Activated T-cell treated with anti-CD3 and anti-CD28 coated beads for 48 hours (primary cell): ENCODE data around the gene SLC12A2.

Experiments
- DNase-seq: peaks from one replicate; pipeline ENCODE4 v3.0.0-alpha.2; 2020; ENCODE audit warnings: low read depth

Gene SLC12A2

DNA sequence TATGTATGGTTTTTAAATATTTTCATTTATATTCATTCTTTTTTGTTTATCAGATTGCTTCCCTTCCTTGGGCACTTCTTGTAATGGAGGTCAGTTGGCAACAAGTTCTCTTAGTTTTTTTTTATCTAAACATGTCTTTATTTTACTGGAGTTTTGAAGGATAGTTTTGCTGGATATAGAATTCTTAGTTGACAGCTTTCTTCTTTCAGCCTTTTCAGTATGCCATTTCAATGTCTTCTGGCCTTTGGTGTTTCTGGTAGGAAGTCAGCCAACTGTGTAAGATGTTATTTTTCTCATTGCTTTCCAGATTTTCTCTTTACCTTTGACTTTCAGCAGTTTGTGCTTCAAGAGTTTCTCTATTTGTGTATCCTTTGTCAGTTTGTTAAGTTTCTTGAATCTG is 14.2 kb downstream of the SLC12A2 start:
- no peak for DNase-seq

DNA sequence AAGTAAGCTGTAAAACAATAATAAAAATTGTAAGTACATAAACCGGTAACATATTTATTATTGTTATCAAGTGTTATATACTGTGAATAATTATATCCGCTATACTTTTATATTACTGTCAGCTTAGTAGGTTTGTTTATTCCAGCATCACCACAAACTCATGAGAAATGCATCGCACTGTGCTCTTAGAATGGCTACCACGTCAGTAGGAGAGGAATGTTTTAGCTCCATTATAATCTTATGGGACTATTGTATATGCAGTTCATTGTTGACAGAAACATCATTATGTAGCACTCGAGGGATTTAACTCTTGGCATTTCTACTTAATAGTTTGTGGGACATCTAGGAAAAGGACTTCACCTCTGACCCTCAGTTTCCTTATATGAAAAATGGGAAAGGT is 16.4 kb downstream of the SLC12A2 start:
- no peak for DNase-seq

DNA sequence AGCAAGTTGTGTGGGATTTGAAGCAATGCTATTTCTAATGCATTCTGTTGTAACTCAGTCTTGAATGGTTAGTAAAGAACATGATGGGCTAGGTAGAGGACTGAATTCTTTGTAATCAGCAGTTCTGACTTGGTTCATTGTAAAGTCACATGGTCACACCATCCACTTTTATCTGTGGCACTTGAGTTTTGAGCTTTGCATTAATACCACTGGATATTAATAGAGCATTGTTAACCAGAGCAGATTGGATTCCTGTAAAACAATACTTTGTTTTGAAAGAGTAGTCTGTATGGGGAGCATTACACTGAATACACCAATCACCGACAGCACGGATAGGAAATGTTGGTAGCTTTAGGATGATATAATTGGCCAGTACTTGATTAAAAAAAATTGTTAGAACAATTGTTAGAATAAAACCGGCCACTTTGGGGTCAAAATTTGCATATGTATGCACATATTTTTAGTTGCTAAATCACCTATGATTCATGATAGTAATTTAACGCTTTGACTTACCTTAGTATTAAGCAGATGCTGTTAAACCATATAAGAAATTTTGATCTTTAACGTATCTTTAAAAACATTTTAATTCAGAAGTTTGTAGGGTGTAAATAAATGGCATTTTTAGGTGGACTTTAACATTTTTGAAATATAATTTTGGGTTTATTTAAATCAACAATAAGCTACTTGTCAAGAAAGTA is 17.4 kb downstream of the SLC12A2 start:
- no peak for DNase-seq

- DNase-seq = no peak
These were observed 18.1 kb downstream of the SLC12A2 start for GRCh38 chr5:128101676-128102075.

GRCh38 chr5:128105203-128105602 is 21.6 kb downstream of the SLC12A2 start:
- DNase-seq = no peak

- DNase-seq = no peak
These were observed 25.6 kb downstream of the SLC12A2 start for GRCh38 chr5:128109138-128109537.

DNA sequence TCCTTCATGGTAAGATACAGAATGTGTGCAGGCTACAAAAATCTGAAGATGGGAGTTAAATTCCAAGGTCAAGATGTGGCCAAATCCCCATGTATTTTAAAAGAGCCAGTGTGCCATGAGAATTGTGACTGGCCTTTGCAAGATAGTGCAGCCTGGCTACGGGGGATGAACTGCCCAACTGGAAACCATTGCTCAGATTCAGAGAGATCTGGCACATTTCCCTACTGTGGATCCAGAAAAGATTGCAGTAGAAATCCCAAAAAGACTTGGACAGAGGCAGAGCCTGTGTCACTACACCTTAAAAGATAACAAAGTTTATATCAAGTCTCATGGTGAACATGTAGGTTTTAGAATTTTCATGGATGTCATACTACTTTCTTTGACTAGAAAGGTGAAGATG is 26.2 kb downstream of the SLC12A2 start:
- DNase-seq = no peak

DNA sequence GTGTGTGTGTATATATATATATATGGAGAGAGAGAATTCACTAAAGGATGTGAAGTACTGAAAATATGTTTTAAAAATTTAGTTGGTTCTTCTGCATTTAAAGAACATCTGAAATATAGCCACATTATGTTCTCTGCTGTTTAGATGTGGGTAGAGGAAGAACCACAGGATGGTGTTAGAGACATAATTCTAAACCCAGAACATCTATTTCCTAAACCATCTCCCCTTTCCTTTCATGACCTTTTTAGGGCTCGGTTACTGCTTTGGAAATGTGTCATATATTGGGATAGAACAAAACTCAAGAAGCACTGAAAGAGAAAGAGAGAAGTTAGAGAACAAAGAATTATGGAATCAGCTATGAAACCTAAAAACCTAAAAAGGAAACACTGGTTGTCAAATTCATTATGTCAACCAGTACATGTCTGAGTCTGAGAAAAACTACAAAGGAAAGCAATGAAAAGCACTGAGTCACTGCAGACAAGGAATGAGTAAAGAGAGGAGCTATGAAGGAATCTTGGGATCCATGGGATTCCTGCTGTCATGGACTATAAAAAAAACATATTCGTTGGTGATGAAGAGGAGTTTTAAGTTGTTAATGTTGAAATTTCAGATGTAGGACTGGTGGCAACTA is 28.4 kb downstream of the SLC12A2 start:
- no peak for DNase-seq

GRCh38 chr5:128116445-128116844 is 32.9 kb downstream of the SLC12A2 start:
- no peak for DNase-seq

GRCh38 chr5:128118214-128118613 is 34.6 kb downstream of the SLC12A2 start:
- no peak for DNase-seq

- DNase-seq = no peak
These were observed 38.1 kb downstream of the SLC12A2 start for GRCh38 chr5:128121651-128122050.

DNA sequence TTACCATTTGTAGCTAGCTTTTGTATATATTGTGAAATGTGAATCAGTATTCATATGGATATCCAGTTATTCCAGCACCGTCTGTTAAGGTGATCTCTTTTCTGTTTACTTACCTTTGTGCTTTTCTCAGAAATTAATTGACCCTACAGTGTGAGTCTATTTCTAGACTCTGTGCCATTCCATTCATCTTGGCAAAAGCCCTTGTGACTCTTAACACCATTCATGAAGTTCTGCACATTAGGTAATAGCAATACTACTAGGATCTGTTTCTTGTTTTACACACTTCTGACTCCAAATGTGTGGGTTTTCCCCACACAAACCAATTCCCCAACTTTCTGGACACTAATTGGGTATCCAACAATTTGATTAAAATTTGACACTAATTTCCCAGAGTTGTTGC is 40.4 kb downstream of the SLC12A2 start:
- DNase-seq = no peak

DNA sequence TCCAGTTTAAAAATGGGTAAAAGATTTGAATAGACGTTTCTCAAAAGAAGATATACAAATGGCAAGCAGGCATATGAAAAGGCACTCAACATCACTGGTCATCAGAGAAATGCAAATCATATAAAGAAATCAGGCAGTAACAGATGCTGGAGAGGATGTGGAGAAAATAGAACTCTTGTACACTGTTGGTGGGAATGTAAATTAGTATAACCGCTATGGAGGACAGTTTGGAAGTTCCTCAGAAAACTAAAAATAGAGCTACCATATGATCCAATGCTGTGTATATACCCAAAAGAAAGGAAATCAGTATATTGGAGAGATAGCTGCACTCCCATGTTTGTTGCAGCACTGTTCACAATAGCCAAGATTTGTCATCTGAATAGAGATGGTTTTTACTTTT is 42.7 kb downstream of the SLC12A2 start:
- DNase-seq = no peak

GRCh38 chr5:128132499-128132898 is 48.9 kb downstream of the SLC12A2 start:
- no peak for DNase-seq

- DNase-seq = no peak
These were observed 51.7 kb downstream of the SLC12A2 start for GRCh38 chr5:128135286-128135685.

DNA sequence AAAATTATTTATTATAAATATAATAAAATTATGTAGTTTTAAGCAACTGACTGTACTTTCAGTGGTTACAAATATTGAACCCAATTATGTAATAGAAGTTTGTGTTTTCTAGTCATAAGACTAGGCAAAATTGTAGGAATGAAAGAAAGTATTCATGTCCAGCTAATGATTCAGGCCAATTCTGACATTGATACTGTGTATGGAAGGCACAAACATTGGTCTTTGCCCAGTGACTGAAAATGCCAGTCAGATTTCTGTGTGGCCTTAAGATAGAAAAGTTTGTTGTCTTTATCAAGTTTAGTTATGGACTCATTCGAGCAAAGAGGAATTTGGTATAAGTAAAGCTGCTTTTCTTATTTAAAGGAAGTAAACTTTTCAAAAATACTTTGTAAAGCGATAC is 60.3 kb downstream of the SLC12A2 start:
- no peak for DNase-seq

GRCh38 chr5:128144491-128144890 is 60.9 kb downstream of the SLC12A2 start:
- DNase-seq = no peak

DNA sequence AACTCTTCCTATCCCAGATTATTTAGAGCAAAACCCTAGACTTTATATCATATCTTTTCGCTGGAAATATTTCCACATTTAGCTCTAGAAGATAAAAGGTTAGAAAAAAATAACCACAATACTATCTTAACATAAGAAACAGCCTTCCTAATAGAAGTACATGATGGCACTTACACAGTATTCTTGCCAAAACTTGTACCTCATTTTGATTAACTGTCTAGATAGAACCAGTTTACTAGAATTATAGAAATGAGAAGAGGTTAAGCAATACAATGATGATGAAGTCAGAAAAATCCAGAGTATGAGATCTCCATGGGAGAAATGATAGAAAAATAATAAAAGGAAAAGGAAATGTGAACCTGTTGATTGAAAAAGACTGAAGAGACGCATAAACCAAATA is 63.1 kb downstream of the SLC12A2 start:
- no peak for DNase-seq

DNA sequence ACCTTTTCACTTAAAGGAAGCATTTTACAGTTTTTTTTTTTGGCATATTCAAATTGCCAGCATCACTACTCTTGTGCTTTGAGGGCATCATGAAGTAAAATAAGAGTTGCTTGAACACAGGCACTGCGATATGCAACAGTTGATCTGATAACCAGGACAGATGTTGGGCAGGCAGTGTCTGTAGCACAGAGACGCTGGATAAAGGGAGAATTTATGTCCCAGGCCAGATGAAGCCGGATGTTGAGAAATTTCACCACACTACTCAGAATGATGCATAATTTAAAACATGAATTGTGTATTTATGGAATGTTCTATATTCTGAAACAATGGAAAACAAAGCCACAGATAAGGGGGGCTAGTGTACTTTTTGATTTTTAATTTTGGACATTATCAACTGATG is 71.4 kb downstream of the SLC12A2 start:
- no peak for DNase-seq

- no peak for DNase-seq
These were observed 72.2 kb downstream of the SLC12A2 start for GRCh38 chr5:128155776-128156175.

GRCh38 chr5:128156521-128156920 is 73.0 kb downstream of the SLC12A2 start:
- DNase-seq = no peak

DNA sequence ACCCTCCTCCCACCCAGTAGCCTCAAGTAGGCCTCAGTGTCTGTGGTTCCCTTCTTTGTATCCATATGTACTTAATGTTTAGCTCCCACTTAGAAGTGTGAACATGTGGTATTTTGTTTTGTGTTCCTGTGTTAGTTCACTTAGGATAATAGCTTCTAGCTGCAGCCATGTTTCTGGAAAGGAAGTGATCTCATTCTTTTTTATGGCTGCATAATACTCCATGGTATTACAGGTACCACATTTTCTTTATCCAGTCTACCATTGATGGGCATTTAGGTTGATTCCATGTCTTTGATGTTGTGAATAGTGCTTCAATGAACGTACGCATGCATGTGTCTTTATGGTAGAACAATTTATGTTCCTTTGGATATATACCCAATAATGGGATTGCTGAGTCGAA is 74.8 kb downstream of the SLC12A2 start:
- no peak for DNase-seq

DNA sequence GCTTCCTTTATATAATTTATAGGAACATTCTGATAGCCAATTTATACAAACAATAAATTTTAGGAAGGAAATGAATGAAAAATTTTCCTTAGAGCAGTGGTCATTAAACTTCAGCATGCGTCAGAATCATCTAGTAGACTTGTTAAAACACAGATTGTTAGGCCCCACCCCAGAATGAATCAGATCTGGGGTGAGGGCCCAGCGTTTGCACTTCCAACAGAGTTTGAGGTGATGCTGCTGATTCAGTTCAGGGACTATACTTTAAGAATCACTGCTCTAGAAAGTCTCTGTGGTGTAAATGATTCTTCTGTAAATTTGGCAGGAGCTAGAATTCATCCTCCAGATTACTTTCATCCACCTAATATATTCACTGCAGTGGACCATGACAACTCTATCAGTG is 80.4 kb downstream of the SLC12A2 start:
- DNase-seq = no peak

GRCh38 chr5:128169401-128170017 is 85.9 kb downstream of the SLC12A2 start:
- DNase-seq = no peak
